SW480 (cell line): ENCODE measurements around the gene NXPH4.

Experiments used
- DNase-seq: peaks from one replicate; pipeline ENCODE4 v3.0.0-alpha.2; 2016; ENCODE audit warnings: low spot score

The NXPH4 gene

GRCh38 chr12:57203791-57204190, 12.8 kb upstream of the NXPH4 start:
- no peak for DNase-seq

- DNase-seq, result no peak
These were observed 12.1 kb upstream of the NXPH4 start for GRCh38 chr12:57204454-57204853.

- DNase-seq, result no peak
These were observed 11.4 kb upstream of the NXPH4 start for GRCh38 chr12:57205186-57205585.

GRCh38 chr12:57205931-57206330, 10.7 kb upstream of the NXPH4 start:
- no peak for DNase-seq

GRCh38 chr12:57207731-57208630, 8.6 kb upstream of the NXPH4 start:
- DNase-seq, result no peak

GRCh38 chr12:57208631-57209282, 7.8 kb upstream of the NXPH4 start:
- DNase-seq, result no peak

GRCh38 chr12:57209916-57210315, 6.7 kb upstream of the NXPH4 start:
- DNase-seq, result no peak

- DNase-seq, result no peak
These were observed 6.1 kb upstream of the NXPH4 start for GRCh38 chr12:57210461-57210860.

GRCh38 chr12:57210926-57211692, 5.5 kb upstream of the NXPH4 start:
- peak; percentile 43 for DNase-seq

GRCh38 chr12:57211791-57212700, 4.5 kb upstream of the NXPH4 start:
- DNase-seq, result no peak

- no peak for DNase-seq
These were observed 3.9 kb upstream of the NXPH4 start for GRCh38 chr12:57212701-57213057.

- DNase-seq, result peak; percentile 85
These were observed 3.4 kb upstream of the NXPH4 start for GRCh38 chr12:57213058-57213715.

- DNase-seq, result no peak
These were observed 2.7 kb upstream of the NXPH4 start for GRCh38 chr12:57213763-57214397.

- peak; percentile 67 for DNase-seq
These were observed 2.2 kb upstream of the NXPH4 start for GRCh38 chr12:57214398-57214781.

GRCh38 chr12:57215065-57215464, 1.5 kb upstream of the NXPH4 start:
- no peak for DNase-seq

- DNase-seq, result no peak
These were observed 953 bp upstream of the NXPH4 start for GRCh38 chr12:57215668-57216013.

GRCh38 chr12:57216921-57217879, 606 bp downstream of the NXPH4 start:
- DNase-seq, result no peak

GRCh38 chr12:57218030-57218853, 1.6 kb downstream of the NXPH4 start:
- no peak for DNase-seq
